K562 (cell line): ENCODE measurements around the gene VIT. TPM values are rescaled to one million over a fixed set of nuclear protein-coding genes. Genes with fewer than 3 reads are reported as not detected.

Experiments
- ATAC-seq: fragments of 200-7000 bp; cut with Tn5 transposase; 3 replicates; pipeline ENCODE4 v1.9.1; 2020; ENCODE audit warnings: moderate library complexity
- BruUV-seq: library from RNA; stranded (reverse); fragments of 400-500 nt; replicated peaks from 2 replicates; lab custom pipeline; 2021; lab: Mats Ljungman, UMichigan
- CTCF ChIA-PET: fragments of 300-600 bp; formaldehyde crosslinking; extraction: SDS; loops from one replicate; lab custom pipeline; 2021; ENCODE audit warnings: low intra/inter-chr PET ratio; lab: Yijun Ruan, JAX
- POLR2A ChIA-PET: fragments of 300-600, 350-650 bp; sonication (Branson Sonifier 250); formaldehyde crosslinking; extraction: SDS; loops from one replicate; lab custom pipeline; 2021; ENCODE audit warnings: antibody characterized with exemption, inconsistent platforms; lab: Yijun Ruan, JAX
- DNase-seq, 4 experiments: peaks; one replicate each; pipeline versions ENCODE4 v3.0.0 to v3.0.0-alpha.2; 2011 to 2018; ENCODE audit warnings: low spot score in 3 of 4, mixed read lengths in 3 of 4; ENCODE audit errors: extremely low read depth in 1 of 4
- FAIRE-seq: peaks from 2 replicates; lab custom pipeline; 2011; peaks lifted over from hg19 to GRCh38; lab: Jason Lieb, UNC
- H2AFZ ChIP-seq: 2 replicates; pipeline ENCODE4 v1.6.0; 2011; ENCODE audit warnings: low read depth, low read length, control low read depth, inconsistent platforms
- H3K27ac ChIP-seq: fragments of 200-600 bp; 3 replicates; pipeline ENCODE4 v1.8.0; 2011; ENCODE audit warnings: low read depth, mild to moderate bottlenecking, control low read depth, inconsistent platforms, low read length, moderate library complexity, mixed read lengths; ENCODE audit errors: extremely low read depth
- H3K27me3 ChIP-seq, 2 experiments: fragments of 300-600 bp in 1 of 2; 2 replicates in 1 of 2; 3 replicates in 1 of 2; pipeline versions ENCODE4 v1.6.0 to v1.8.0; 2011; ENCODE audit warnings: inconsistent platforms in 2 of 2, low read length in 2 of 2, mild to moderate bottlenecking in 1 of 2, mixed read lengths in 1 of 2, moderate library complexity in 1 of 2; ENCODE audit not compliant: control insufficient read depth in 2 of 2, insufficient read depth in 2 of 2
- H3K36me3 ChIP-seq: fragments of 300-600 bp; 3 replicates; pipeline ENCODE4 v1.8.0; 2011; ENCODE audit warnings: mild to moderate bottlenecking, low read length, inconsistent platforms; ENCODE audit not compliant: control insufficient read depth, insufficient read depth
- H3K4me1 ChIP-seq, 2 experiments: fragments of 200-600 bp in 1 of 2; replicated peaks in 1 of 2; 2 replicates in 1 of 2; 3 replicates in 1 of 2; pipeline versions ENCODE4 v1.5.1 to v1.8.0; 2011; ENCODE audit warnings: inconsistent platforms in 2 of 2, low read length in 2 of 2, mild to moderate bottlenecking in 1 of 2, mixed read lengths in 1 of 2, moderate library complexity in 1 of 2; ENCODE audit not compliant: control insufficient read depth in 2 of 2, insufficient read depth in 2 of 2
- H3K4me2 ChIP-seq: 2 replicates; pipeline ENCODE4 v1.6.1; 2011; ENCODE audit warnings: low read length, control low read depth, inconsistent platforms, mixed read lengths; ENCODE audit not compliant: insufficient read depth
- H3K4me3 ChIP-seq: fragments of 200-600 bp; sonication (generic), shearing (Covaris generic); 2 replicates; pipeline ENCODE4 v1.5.1; 2016; ENCODE audit warnings: control low read depth, inconsistent platforms
- H3K79me2 ChIP-seq: fragments of 200-600 bp; 3 replicates; pipeline ENCODE4 v1.8.0; 2011; ENCODE audit warnings: low read length, inconsistent platforms; ENCODE audit not compliant: control insufficient read depth, insufficient read depth
- H3K9ac ChIP-seq, 2 experiments: 2 replicates each; pipeline versions ENCODE4 v1.6.0 to v1.6.1; 2011; ENCODE audit warnings: low read depth in 2 of 2, low read length in 2 of 2, control low read depth in 1 of 2, inconsistent platforms in 1 of 2, mild to moderate bottlenecking in 1 of 2, mixed read lengths in 1 of 2; ENCODE audit not compliant: insufficient read depth in 1 of 2
- H3K9me1 ChIP-seq: one replicate; pipeline ENCODE4 v1.6.0; 2011; ENCODE audit warnings: inconsistent platforms, mild to moderate bottlenecking, low read length, moderate library complexity; ENCODE audit not compliant: control insufficient read depth, insufficient read depth
- H3K9me3 ChIP-seq: replicated peaks from 2 replicates; pipeline ENCODE4 v1.5.1; 2011; ENCODE audit warnings: low read depth, low read length, inconsistent platforms; ENCODE audit not compliant: control insufficient read depth, insufficient read depth
- H4K20me1 ChIP-seq: replicated peaks from 2 replicates; pipeline ENCODE4 v1.6.1; 2011; ENCODE audit warnings: low read length, inconsistent platforms, mixed read lengths; ENCODE audit not compliant: control insufficient read depth, insufficient read depth
- BACH1 ChIP-seq: fragments of 200-800 bp; sonication (Bioruptor generic); IDR thresholded peaks from 2 replicates; pipeline ENCODE4 v1.6.1; 2016; ENCODE audit warnings: missing genetic modification characterization, missing compliant biosample characterization
- CEBPB ChIP-seq: fragments of 450-650 bp; IDR thresholded peaks from 2 replicates; pipeline ENCODE4 v1.6.1; 2016; ENCODE audit warnings: missing genetic modification characterization, missing compliant biosample characterization
- CEBPG ChIP-seq, 3 experiments: fragments of 200-800 bp in 1 of 3; sonication (Bioruptor generic) in 1 of 3; sonication (generic) in 1 of 3; formaldehyde crosslinking in 1 of 3; IDR thresholded peaks in 2 of 3; conservative IDR thresholded peaks in 1 of 3; 2 replicates each; pipeline versions ENCODE4 v1.6.1 to v1.8.0; 2016 to 2022; ENCODE audit warnings: missing compliant biosample characterization in 2 of 3, missing genetic modification characterization in 2 of 3, mild to moderate bottlenecking in 1 of 3, missing genetic modification reagents in 1 of 3
- CHD2 ChIP-seq: IDR thresholded peaks from 2 replicates; pipeline ENCODE4 v1.6.1; 2011; ENCODE audit warnings: low read depth, low read length
- EGR1 ChIP-seq: fragments of 450-650 bp; conservative IDR thresholded peaks from 2 replicates; pipeline ENCODE4 v1.6.1; 2017; ENCODE audit warnings: mild to moderate bottlenecking
- GATAD2B ChIP-seq: fragments of 450-650 bp; IDR thresholded peaks from 2 replicates; pipeline ENCODE4 v1.6.1; 2017; ENCODE audit warnings: mild to moderate bottlenecking, borderline replicate concordance
- GTF2F1 ChIP-seq: IDR thresholded peaks from 2 replicates; pipeline ENCODE4 v1.6.1; 2011; ENCODE audit warnings: low read depth, low read length, improper control_type of control experiment
- MAFF ChIP-seq: IDR thresholded peaks from 2 replicates; pipeline ENCODE4 v1.6.1; 2012; ENCODE audit warnings: low read length, improper control_type of control experiment
- NCOA2 ChIP-seq, 2 experiments: fragments of 450-650 bp; IDR thresholded peaks; 2 replicates each; pipeline ENCODE4 v1.6.1; 2018; ENCODE audit warnings: mild to moderate bottlenecking in 2 of 2, moderate library complexity in 1 of 2; ENCODE audit not compliant: partially characterized antibody in 2 of 2
- NFATC3 ChIP-seq: fragments of 450-650 bp; IDR thresholded peaks from 2 replicates; pipeline ENCODE4 v1.6.1; 2017; ENCODE audit warnings: mild to moderate bottlenecking
- NFIC ChIP-seq: fragments of 450-650 bp; IDR thresholded peaks from 2 replicates; pipeline ENCODE4 v1.6.1; 2017; ENCODE audit warnings: mild to moderate bottlenecking, inconsistent platforms
- PHF21A ChIP-seq: fragments of 450-650 bp; IDR thresholded peaks from 2 replicates; pipeline ENCODE4 v1.6.1; 2017; ENCODE audit warnings: low read depth, borderline replicate concordance
- PPARD ChIP-seq: fragments of 250-450 bp; sonication (Bioruptor Pico); IDR thresholded peaks from 2 replicates; pipeline ENCODE4 v1.8.0; 2022; ENCODE audit warnings: inconsistent platforms, mild to moderate bottlenecking, moderate library complexity
- SMAD3 ChIP-seq: fragments of 450-650 bp; formaldehyde crosslinking; conservative IDR thresholded peaks from 2 replicates; pipeline ENCODE4 v1.4.0; 2020; ENCODE audit warnings: mild to moderate bottlenecking
- TAF9B ChIP-seq: fragments of 450-650 bp; IDR thresholded peaks from 2 replicates; pipeline ENCODE4 v1.6.1; 2018; ENCODE audit warnings: mild to moderate bottlenecking; ENCODE audit not compliant: partially characterized antibody
- ZKSCAN1 ChIP-seq: fragments of 150-350 bp; IDR thresholded peaks from 2 replicates; pipeline ENCODE4 v1.6.1; 2016; ENCODE audit warnings: low read depth, low read length
- ZNF23 ChIP-seq: fragments of 250-450 bp; sonication (Bioruptor Pico); IDR thresholded peaks from 2 replicates; pipeline ENCODE4 v1.4.0; 2020; ENCODE audit warnings: mild to moderate bottlenecking
- ZNF263 ChIP-seq: sonication (generic); formaldehyde crosslinking; IDR thresholded peaks from 2 replicates; pipeline ENCODE4 v1.8.0; 2022; ENCODE audit warnings: mild to moderate bottlenecking, missing genetic modification reagents, borderline replicate concordance
- ZNF324 ChIP-seq: fragments of 250-450 bp; sonication (Bioruptor Pico); IDR thresholded peaks from 2 replicates; pipeline ENCODE4 v1.4.0; 2020; ENCODE audit warnings: mild to moderate bottlenecking
- ZNF778 ChIP-seq: fragments of 450-650 bp; formaldehyde crosslinking; IDR thresholded peaks from 2 replicates; pipeline ENCODE4 v1.4.0; 2020; ENCODE audit warnings: mild to moderate bottlenecking, moderate library complexity
- WGBS: fragments of 100-300 bp; shearing (Covaris generic); methylation state at CpG from one replicate; pipeline ENCODE4 v1.1.6; 2016; ENCODE audit warnings: low coverage, mixed read lengths; ENCODE audit not compliant: insufficient coverage; ENCODE audit errors: missing lambda C conversion rate; 5-methylcytosine and 5-hydroxymethylcytosine counted together
- in situ Hi-C: fragments of 300-500 bp; cut with MboI; formaldehyde crosslinking; loops from 4 replicates; pipeline ENCODE4 v1.15.0; 2018; ENCODE audit warnings: inconsistent platforms, mixed read lengths
- intact Hi-C: fragments of 100-400 bp; cut with micrococcal nuclease; formaldehyde crosslinking; loops from 2 replicates; pipeline ENCODE4 v1.14.2; 2022
- polyA plus RNA-seq, 8 experiments: library from polyadenylated mRNA; depleted of rRNA in 4 of 8; stranded (reverse) in 5 of 8; unstranded in 3 of 8; fragments of >200 nt; fragmentation: Nextera tagmentation in 2 of 8; fragmentation: Illumina TruSeq in 1 of 8; extraction: Ambion mirVana in 2 of 8; extraction: Trizol in 1 of 8; gene quantifications; 2 replicates each; pipeline versions ENCODE4 v1.2.1 to v1.2.3, GENCODE V29; 2011 to 2014; ENCODE audit warnings: inconsistent platforms in 1 of 8, missing spikeins in 1 of 8
- total RNA-seq, 7 experiments: library from RNA; depleted of rRNA in 6 of 7; stranded (reverse); fragments of >200 nt in 6 of 7; fragmentation: Illumina TruSeq in 2 of 7; extraction: Trizol in 2 of 7; gene quantifications; 2 replicates each; pipeline versions ENCODE4 v1.2.1 to v1.2.3, GENCODE V29; 2011 to 2021; ENCODE audit warnings: low replicate concordance in 1 of 7
- TF ChIP-seq, protein P1 (sequence below): fragments of 250-450 bp; sonication (Bioruptor Pico); IDR thresholded peaks from 2 replicates; pipeline ENCODE4 v1.4.0; 2020
- TF ChIP-seq, protein P2 (sequence below): fragments of 250-450 bp; sonication (Bioruptor Pico); IDR thresholded peaks from 2 replicates; pipeline ENCODE4 v1.5.1; 2021; ENCODE audit warnings: mild to moderate bottlenecking

The VIT gene
- total and polyA plus RNA-seq, 9 of the 15 experiments (the other 6 are each of a cell fraction or from before 2014, with no cell fraction given) = not detected

DNA sequence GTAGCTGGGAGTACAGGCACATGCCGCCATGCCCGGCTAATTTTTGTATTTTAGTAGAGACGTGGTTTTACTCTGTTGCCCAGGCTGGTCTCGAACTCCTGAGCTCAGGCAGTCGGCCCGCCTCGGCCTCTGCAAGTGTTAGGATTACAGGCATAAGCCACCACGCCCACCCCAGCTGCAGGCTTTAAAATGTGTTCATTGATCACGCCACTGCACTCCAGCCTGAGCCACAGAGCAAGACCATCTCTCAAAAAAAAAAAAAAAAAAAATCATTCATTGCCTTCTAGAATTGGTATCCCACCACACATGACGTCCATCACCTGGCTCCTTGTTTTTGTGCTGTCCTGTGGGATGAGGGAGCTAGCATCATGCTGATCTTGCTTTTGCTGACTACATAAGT, 127.4 kb downstream of the VIT start (continued):
- TF ChIP-seq, protein P1, sequence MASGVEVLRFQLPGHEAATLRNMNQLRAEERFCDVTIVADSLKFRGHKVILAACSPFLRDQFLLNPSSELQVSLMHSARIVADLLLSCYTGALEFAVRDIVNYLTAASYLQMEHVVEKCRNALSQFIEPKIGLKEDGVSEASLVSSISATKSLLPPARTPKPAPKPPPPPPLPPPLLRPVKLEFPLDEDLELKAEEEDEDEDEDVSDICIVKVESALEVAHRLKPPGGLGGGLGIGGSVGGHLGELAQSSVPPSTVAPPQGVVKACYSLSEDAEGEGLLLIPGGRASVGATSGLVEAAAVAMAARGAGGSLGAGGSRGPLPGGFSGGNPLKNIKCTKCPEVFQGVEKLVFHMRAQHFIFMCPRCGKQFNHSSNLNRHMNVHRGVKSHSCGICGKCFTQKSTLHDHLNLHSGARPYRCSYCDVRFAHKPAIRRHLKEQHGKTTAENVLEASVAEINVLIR (CRISPR knock-in tag) = no peak
- TF ChIP-seq ZNF23 (CRISPR knock-in tag) (no peak), NFIC (no peak), GTF2F1 (no peak), PHF21A (no peak)
- TF ChIP-seq, all 486 proteins: peak for 0

DNA sequence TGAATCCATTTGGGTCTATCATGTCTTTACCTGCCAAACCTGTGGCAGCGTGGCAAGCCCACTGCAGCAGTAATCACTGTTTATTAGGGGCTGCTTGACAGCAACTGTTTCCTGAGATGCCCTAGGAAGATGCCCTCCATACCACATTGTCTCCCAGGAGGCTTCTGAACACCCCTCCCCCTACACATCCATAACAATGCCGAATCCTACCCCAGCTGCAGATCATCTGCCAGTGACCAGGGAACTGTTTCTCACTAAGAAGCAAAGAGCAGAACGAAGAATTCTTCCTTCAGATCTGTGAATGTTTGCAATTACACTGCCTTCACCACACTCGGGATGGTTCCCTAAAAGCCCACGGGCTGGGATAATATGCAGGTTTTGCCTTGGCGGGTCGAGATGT, 127.8 kb downstream of the VIT start:
- Histone ChIP-seq H3K36me3 (no peaks in the 10 kb centered on the region), H3K9ac (no peak overlapping the region), H4K20me1 (no peaks in the 10 kb centered on the region), H3K9me1 (no peaks in the 10 kb centered on the region), H3K4me1 (no peaks in the 10 kb centered on the region), H3K9me3 (no peaks in the 10 kb centered on the region), H3K27ac (no peak overlapping the region), H3K4me2 (no peak overlapping the region), H3K79me2 (no peaks in the 10 kb centered on the region), H3K27me3 (peaks cover 9 to 17% of the 10 kb centered on the region in 2 experiments; a peak in 4 of 5 replicates), H2AFZ (no peak overlapping the region), H3K4me3 (no peak overlapping the region)
- intact Hi-C loops = no loop called here
- ChIA-PET CTCF (no interaction called here), POLR2A (no interaction called here)
- in situ Hi-C loops = no loop called here
- no peak for TF ChIP-seq ZKSCAN1
- no peak for TF ChIP-seq ZNF324 (CRISPR knock-in tag)
- TF ChIP-seq NCOA2 (IDR thresholded peaks at IDR 0.05; ENCODE audit: partially characterized antibody in 2 of 2) = no peak
- no peak for TF ChIP-seq CEBPG (CRISPR knock-in tag; IDR thresholded peaks at IDR 0.05)
- no peak for TF ChIP-seq CEBPG (tag; conservative IDR thresholded peaks at IDR 0.05 in 1 of 2, IDR thresholded peaks at IDR 0.05 in 1 of 2)
- TF ChIP-seq TAF9B = no peak
- no peak for TF ChIP-seq GATAD2B
- no peak for TF ChIP-seq PPARD (CRISPR knock-in tag)
- TF ChIP-seq ZNF778 (CRISPR knock-in tag) = no peak
- no peak for TF ChIP-seq MAFF
- TF ChIP-seq CEBPB (tag) = no peak
- no peak for TF ChIP-seq SMAD3 (CRISPR knock-in tag)
- no peak for TF ChIP-seq ZNF263 (CRISPR knock-in tag)
- TF ChIP-seq BACH1 (tag) = no peak
- TF ChIP-seq EGR1 = no peak
- no peak for TF ChIP-seq CHD2
- TF ChIP-seq, protein P2, sequence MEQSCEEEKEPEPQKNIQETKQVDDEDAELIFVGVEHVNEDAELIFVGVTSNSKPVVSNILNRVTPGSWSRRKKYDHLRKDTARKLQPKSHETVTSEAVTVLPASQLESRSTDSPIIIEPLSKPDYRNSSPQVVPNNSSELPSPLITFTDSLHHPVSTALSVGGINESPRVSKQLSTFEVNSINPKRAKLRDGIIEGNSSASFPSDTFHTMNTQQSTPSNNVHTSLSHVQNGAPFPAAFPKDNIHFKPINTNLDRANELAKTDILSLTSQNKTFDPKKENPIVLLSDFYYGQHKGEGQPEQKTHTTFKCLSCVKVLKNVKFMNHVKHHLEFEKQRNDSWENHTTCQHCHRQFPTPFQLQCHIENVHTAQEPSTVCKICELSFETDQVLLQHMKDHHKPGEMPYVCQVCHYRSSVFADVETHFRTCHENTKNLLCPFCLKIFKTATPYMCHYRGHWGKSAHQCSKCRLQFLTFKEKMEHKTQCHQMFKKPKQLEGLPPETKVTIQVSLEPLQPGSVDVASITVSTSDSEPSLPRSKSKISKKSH (CRISPR knock-in tag) = no peak
- TF ChIP-seq NFATC3 = no peak
- BruUV-seq = no TSS peak
- 2% methylated on average over 7 of the region's 7 CpGs for WGBS
- ATAC-seq (no peak), DNase-seq (no peak), FAIRE-seq (no peak)
